GM12891 (cell line): Measurements from ENCODE around the gene GARIN5A.

Source experiments
- POLR2A ChIP-seq: IDR thresholded peaks from 2 replicates; pipeline ENCODE4 v1.6.1; 2011; ENCODE audit warnings: low read depth, low read length, control low read depth
- POLR2AphosphoS5 ChIP-seq: IDR thresholded peaks from 2 replicates; pipeline ENCODE4 v1.6.1; 2011; ENCODE audit warnings: low read depth, low read length, control low read depth

DNA sequence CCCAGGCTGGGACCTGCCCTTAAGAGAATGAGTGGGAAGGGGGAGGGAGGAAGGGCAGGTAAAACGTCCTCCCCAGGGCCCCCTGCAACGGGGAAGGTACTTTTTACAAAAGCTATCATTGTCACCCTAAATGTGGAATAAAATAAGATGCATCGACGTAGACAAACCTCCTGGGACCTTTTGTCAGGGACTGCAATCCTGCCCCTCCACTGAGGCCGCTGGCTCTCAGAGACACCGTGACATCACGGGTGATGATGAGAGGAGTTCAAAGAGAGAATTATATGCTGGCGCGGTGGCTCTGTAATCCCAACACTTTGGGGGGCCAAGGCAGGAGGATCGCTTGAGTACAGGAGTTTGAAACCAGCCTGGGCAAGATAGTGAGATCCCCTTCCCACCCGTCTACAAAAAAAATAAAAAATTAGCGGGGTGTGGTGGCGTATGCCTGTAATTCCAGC is 45.7 kb downstream of the GARIN5A start:
- TF ChIP-seq POLR2A (peak; percentile 18; the same call in 1 of the 2 replicates), POLR2AphosphoS5 (no peak)
